Raji (cell line): ENCODE measurements around the gene COL27A1.

ENCODE experiments used
- POLR2A ChIP-seq: IDR thresholded peaks from 2 replicates; pipeline ENCODE4 v1.6.1; 2011; ENCODE audit warnings: low read depth, low read length, control low read depth; ENCODE audit not compliant: insufficient read depth

COL27A1 gene

GRCh38 chr9:114348261-114348905 is 193.0 kb downstream of the COL27A1 start:
- no peak for TF ChIP-seq POLR2A

GRCh38 chr9:114348906-114349482 is 193.7 kb downstream of the COL27A1 start:
- peak; percentile 25; the same call in 1 of the 2 replicates for TF ChIP-seq POLR2A

- no peak for TF ChIP-seq POLR2A
Observed at GRCh38 chr9:114349713-114350480, 194.6 kb downstream of the COL27A1 start.

- TF ChIP-seq POLR2A: no peak
Observed at GRCh38 chr9:114350636-114351401, 195.5 kb downstream of the COL27A1 start.

- TF ChIP-seq POLR2A: no peak
Observed at GRCh38 chr9:114351932-114352331, 196.6 kb downstream of the COL27A1 start.

- TF ChIP-seq POLR2A: no peak
Observed at GRCh38 chr9:114355821-114356220, 200.5 kb downstream of the COL27A1 start.

GRCh38 chr9:114356792-114357191 is 201.5 kb downstream of the COL27A1 start:
- TF ChIP-seq POLR2A: no peak

- TF ChIP-seq POLR2A: no peak
Observed at GRCh38 chr9:114357360-114357759, 202.0 kb downstream of the COL27A1 start.

- no peak for TF ChIP-seq POLR2A
Observed at GRCh38 chr9:114357911-114358328, 202.6 kb downstream of the COL27A1 start.

GRCh38 chr9:114359801-114360200 is 204.5 kb downstream of the COL27A1 start:
- TF ChIP-seq POLR2A: no peak

GRCh38 chr9:114361542-114361941 is 206.2 kb downstream of the COL27A1 start:
- no peak for TF ChIP-seq POLR2A
